ENCODE measurements around the gene IFT20. TPM values are rescaled to one million over a fixed set of nuclear protein-coding genes. Genes with fewer than 3 reads are reported as not detected.

Gene IFT20
- total and polyA plus RNA-seq, 2 of the 13 experiments (the other 11 are each of a cell fraction or from before 2014, with no cell fraction given): 28.0 to 37.8 TPM

DNA sequence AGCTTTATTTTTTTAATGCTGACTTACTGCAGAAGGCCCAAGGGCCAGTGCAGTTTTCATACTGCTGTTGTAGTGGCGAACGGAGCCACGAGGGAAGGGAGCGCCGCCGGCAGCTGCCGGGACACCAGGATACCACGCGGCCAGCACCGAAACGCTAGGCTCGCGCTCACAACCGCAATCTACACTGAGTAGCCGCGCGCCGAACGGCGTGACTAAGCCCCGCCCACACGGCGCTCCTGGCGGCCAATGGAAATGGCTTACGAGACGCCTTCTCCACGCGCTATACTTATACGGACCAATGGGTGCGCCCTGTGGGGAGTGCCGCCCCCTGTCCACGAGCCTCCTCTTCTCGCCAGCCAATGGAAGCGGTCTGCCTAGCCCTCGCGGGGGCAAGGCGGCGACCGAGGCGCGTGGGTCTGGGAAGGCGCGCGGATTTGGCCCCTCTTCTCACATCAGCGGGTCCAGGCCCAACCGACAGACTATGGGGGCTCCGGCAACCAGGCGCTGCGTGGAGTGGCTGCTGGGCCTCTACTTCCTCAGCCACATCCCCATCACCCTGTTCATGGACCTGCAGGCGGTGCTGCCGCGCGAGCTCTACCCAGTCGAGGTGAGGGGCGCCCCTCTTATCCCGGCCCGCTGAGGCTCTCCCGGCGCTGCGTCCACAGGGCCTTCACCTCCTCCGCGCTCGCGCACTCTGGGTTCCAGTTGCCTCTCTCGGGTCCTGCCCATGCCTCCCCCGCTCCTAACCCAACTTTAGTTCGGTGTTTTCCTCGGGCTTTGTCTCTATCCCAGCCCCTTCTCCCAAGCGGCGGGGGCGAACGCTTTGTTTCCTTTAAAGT is 16.3 kb downstream of the IFT20 start, which contains the start of gene TMEM97 (continued):
- TF ChIP-seq POLR2AphosphoS2 (IDR thresholded peaks at IDR 0.05; ENCODE audit: low read depth, low read length) (no peak), IKZF4 (CRISPR knock-in tag; IDR thresholded peaks at IDR 0.05; ENCODE audit: borderline replicate concordance, low read depth, not compliant biosample characterization) (no peak), ZNF629 (CRISPR knock-in tag; conservative IDR thresholded peaks at IDR 0.05) (no peak; the same call in 1 of the 2 replicates), SPEN (CRISPR knock-in tag; IDR thresholded peaks at IDR 0.05; ENCODE audit: low read depth) (peak; percentile 73; the same call in 1 of the 2 replicates), MBNL3 (CRISPR knock-in tag; conservative IDR thresholded peaks at IDR 0.05) (no peak), ZSCAN25 (CRISPR knock-in tag; IDR thresholded peaks at IDR 0.05) (no peak), CEBPG (CRISPR knock-in tag; IDR thresholded peaks at IDR 0.05) (peak; percentile 27; the same call in 1 of the 2 replicates), NR2C2 (CRISPR knock-in tag; IDR thresholded peaks at IDR 0.05; ENCODE audit: borderline replicate concordance) (peak; percentile 37; the same call in 1 of the 2 replicates), NR3C1 (CRISPR knock-in tag; IDR thresholded peaks at IDR 0.05) (no peak), RORA (CRISPR knock-in tag; IDR thresholded peaks at IDR 0.05) (no peak), SMAD3 (CRISPR knock-in tag; IDR thresholded peaks at IDR 0.05) (no peak), ZNF460 (CRISPR knock-in tag; IDR thresholded peaks at IDR 0.05; ENCODE audit: borderline replicate concordance) (no peak), CAMTA2 (CRISPR knock-in tag; IDR thresholded peaks at IDR 0.05; ENCODE audit: borderline replicate concordance) (no peak), GABPB1 (CRISPR knock-in tag; IDR thresholded peaks at IDR 0.05) (peak; percentile 70; the same call in 1 of the 2 replicates), ZNF20 (CRISPR knock-in tag; IDR thresholded peaks at IDR 0.05) (no peak), ZNF205 (CRISPR knock-in tag; IDR thresholded peaks at IDR 0.05) (no peak; the same call in 1 of the 2 replicates)
- TF ChIP-seq, protein P1, sequence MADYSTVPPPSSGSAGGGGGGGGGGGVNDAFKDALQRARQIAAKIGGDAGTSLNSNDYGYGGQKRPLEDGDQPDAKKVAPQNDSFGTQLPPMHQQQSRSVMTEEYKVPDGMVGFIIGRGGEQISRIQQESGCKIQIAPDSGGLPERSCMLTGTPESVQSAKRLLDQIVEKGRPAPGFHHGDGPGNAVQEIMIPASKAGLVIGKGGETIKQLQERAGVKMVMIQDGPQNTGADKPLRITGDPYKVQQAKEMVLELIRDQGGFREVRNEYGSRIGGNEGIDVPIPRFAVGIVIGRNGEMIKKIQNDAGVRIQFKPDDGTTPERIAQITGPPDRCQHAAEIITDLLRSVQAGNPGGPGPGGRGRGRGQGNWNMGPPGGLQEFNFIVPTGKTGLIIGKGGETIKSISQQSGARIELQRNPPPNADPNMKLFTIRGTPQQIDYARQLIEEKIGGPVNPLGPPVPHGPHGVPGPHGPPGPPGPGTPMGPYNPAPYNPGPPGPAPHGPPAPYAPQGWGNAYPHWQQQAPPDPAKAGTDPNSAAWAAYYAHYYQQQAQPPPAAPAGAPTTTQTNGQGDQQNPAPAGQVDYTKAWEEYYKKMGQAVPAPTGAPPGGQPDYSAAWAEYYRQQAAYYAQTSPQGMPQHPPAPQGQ (CRISPR knock-in tag; IDR thresholded peaks at IDR 0.05; ENCODE audit: borderline replicate concordance): no peak
- TF ChIP-seq, protein P2, sequence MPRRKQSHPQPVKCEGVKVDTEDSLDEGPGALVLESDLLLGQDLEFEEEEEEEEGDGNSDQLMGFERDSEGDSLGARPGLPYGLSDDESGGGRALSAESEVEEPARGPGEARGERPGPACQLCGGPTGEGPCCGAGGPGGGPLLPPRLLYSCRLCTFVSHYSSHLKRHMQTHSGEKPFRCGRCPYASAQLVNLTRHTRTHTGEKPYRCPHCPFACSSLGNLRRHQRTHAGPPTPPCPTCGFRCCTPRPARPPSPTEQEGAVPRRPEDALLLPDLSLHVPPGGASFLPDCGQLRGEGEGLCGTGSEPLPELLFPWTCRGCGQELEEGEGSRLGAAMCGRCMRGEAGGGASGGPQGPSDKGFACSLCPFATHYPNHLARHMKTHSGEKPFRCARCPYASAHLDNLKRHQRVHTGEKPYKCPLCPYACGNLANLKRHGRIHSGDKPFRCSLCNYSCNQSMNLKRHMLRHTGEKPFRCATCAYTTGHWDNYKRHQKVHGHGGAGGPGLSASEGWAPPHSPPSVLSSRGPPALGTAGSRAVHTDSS (CRISPR knock-in tag; conservative IDR thresholded peaks at IDR 0.05): no peak
- TF ChIP-seq, protein P3, sequence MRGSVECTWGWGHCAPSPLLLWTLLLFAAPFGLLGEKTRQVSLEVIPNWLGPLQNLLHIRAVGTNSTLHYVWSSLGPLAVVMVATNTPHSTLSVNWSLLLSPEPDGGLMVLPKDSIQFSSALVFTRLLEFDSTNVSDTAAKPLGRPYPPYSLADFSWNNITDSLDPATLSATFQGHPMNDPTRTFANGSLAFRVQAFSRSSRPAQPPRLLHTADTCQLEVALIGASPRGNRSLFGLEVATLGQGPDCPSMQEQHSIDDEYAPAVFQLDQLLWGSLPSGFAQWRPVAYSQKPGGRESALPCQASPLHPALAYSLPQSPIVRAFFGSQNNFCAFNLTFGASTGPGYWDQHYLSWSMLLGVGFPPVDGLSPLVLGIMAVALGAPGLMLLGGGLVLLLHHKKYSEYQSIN (CRISPR knock-in tag; IDR thresholded peaks at IDR 0.05; ENCODE audit: borderline replicate concordance): peak; percentile 55; the same call in 1 of the 2 replicates
- TF ChIP-seq, protein P4, sequence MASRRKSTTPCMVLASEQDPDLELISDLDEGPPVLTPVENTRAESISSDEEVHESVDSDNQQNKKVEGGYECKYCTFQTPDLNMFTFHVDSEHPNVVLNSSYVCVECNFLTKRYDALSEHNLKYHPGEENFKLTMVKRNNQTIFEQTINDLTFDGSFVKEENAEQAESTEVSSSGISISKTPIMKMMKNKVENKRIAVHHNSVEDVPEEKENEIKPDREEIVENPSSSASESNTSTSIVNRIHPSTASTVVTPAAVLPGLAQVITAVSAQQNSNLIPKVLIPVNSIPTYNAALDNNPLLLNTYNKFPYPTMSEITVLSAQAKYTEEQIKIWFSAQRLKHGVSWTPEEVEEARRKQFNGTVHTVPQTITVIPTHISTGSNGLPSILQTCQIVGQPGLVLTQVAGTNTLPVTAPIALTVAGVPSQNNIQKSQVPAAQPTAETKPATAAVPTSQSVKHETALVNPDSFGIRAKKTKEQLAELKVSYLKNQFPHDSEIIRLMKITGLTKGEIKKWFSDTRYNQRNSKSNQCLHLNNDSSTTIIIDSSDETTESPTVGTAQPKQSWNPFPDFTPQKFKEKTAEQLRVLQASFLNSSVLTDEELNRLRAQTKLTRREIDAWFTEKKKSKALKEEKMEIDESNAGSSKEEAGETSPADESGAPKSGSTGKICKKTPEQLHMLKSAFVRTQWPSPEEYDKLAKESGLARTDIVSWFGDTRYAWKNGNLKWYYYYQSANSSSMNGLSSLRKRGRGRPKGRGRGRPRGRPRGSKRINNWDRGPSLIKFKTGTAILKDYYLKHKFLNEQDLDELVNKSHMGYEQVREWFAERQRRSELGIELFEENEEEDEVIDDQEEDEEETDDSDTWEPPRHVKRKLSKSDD (CRISPR knock-in tag; IDR thresholded peaks at IDR 0.05; ENCODE audit: low read depth): peak; percentile 60
- TF ChIP-seq, protein P5, sequence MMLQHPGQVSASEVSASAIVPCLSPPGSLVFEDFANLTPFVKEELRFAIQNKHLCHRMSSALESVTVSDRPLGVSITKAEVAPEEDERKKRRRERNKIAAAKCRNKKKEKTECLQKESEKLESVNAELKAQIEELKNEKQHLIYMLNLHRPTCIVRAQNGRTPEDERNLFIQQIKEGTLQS (CRISPR knock-in tag; IDR thresholded peaks at IDR 0.05): peak; percentile 20; the same call in 1 of the 2 replicates

All from HepG2 (cell line).